ENCODE data around the gene SLC5A10.
"Not testable (repeated sequence)": the region's sequence is repeated elsewhere in the genome, so short reads cannot be mapped to it uniquely, and the experiment has no call there.

SLC5A10 gene

GRCh38 chr17:18951941-18952842 lies at the start of gene SLC5A10:
Gene SLC5A10 (plus strand): TSS chr17:18952165. CDS start chr17:18952206, 41 bp downstream.
- DNase-seq, result no peak

- no peak for DNase-seq
These were observed 47.5 kb upstream of the SLC5A10 start for GRCh38 chr17:18904482-18904881.

- no peak for DNase-seq
These were observed 46.7 kb upstream of the SLC5A10 start for GRCh38 chr17:18905226-18905625.

- DNase-seq, result no peak
These were observed 41.6 kb upstream of the SLC5A10 start for GRCh38 chr17:18910326-18910725.

GRCh38 chr17:18910881-18911280 lies 41.1 kb upstream of the SLC5A10 start:
- no peak for DNase-seq

- no peak for DNase-seq
These were observed 35.0 kb upstream of the SLC5A10 start for GRCh38 chr17:18916816-18917500.

- DNase-seq, result no peak
These were observed 34.4 kb upstream of the SLC5A10 start for GRCh38 chr17:18917506-18918032.

GRCh38 chr17:18919963-18920362 lies 32.0 kb upstream of the SLC5A10 start:
- no peak for DNase-seq

- DNase-seq, result no peak
These were observed 31.0 kb upstream of the SLC5A10 start for GRCh38 chr17:18920911-18921441.

GRCh38 chr17:18921485-18921884 lies 30.5 kb upstream of the SLC5A10 start:
- no peak for DNase-seq

GRCh38 chr17:18921912-18922451 lies 30.0 kb upstream of the SLC5A10 start:
- no peak for DNase-seq

GRCh38 chr17:18922596-18922995 lies 29.4 kb upstream of the SLC5A10 start:
- not testable (repeated sequence) for DNase-seq

- no peak for DNase-seq
These were observed 26.8 kb upstream of the SLC5A10 start for GRCh38 chr17:18925187-18925586.

- no peak for DNase-seq
These were observed 23.3 kb upstream of the SLC5A10 start for GRCh38 chr17:18928628-18929125.

- DNase-seq, result no peak
These were observed 19.5 kb upstream of the SLC5A10 start for GRCh38 chr17:18932360-18933055.

GRCh38 chr17:18933102-18934058 lies 18.6 kb upstream of the SLC5A10 start:
- DNase-seq, result no peak

GRCh38 chr17:18937981-18938691 lies 13.8 kb upstream of the SLC5A10 start:
- DNase-seq, result no peak

GRCh38 chr17:18938692-18939023 lies 13.3 kb upstream of the SLC5A10 start:
- DNase-seq, result no peak

- DNase-seq, result no peak
These were observed 7.3 kb upstream of the SLC5A10 start for GRCh38 chr17:18944646-18945045.

- DNase-seq, result no peak
These were observed 5.4 kb upstream of the SLC5A10 start for GRCh38 chr17:18946536-18946935.

- DNase-seq, result no peak
These were observed 4.1 kb upstream of the SLC5A10 start for GRCh38 chr17:18947866-18948265.

All from NCI-H1105 treated with DMSO at 0.1 percent for 48 hours (cell line).